T47D (cell line): ENCODE data around the gene RPP14.
"Not testable (repeated sequence)": the region's sequence is repeated elsewhere in the genome, so short reads cannot be mapped to it uniquely, and the experiment has no call there.

Experiments used
- DNase-seq, 2 experiments: peaks; one replicate each; pipeline versions ENCODE4 v3.0.0 to v3.0.0-alpha.2; 2011 to 2012; ENCODE audit warnings: low read depth in 1 of 2, low spot score in 1 of 2
- JUND ChIP-seq: IDR thresholded peaks from 2 replicates; pipeline ENCODE4 v1.6.1; 2012; ENCODE audit warnings: low read depth
- in situ Hi-C: cut with HindIII; loops from 2 replicates; pipeline ENCODE4 v1.10.0; 2016; ENCODE audit warnings: low sequenced_read_pairs, low pct_unique_long_range_greater_than_20kb

The RPP14 gene

DNA sequence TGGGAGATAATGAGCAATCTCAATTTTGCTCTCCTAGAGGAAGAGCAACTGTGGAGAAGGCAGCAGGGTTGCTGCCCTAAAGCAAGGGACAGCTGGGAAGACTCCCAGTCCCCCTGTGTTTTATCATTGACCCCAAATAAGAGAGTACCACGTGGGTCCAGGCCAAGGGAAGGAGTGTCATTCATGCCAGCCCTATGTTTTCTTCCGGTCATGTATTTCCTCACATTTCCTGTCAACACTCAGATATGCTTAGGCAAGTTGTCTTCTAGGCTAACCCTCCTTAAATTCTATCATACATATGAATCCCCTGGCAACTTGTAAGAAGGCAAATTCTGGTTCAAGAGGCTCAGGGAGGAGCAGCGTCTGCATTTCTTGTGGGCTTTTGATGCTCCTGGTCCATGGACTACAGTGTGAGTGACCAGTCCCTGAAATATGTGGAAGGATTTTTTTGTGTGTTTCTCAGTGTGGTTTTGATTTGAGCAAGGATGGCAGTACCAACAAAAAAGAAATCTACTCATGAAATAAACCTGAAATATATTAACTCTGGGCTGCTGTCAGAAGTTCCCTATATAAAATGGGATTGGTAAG is 31.9 kb upstream of the RPP14 start:
- DNase-seq = no peak
- in situ Hi-C loops = no loop called here
- TF ChIP-seq JUND = no peak

GRCh38 chr3:58281069-58281468 is 25.0 kb upstream of the RPP14 start:
- DNase-seq = no peak
- TF ChIP-seq JUND = no peak
- in situ Hi-C loops = no loop called here

GRCh38 chr3:58285334-58285733 is 20.7 kb upstream of the RPP14 start:
- in situ Hi-C loops = no loop called here
- TF ChIP-seq JUND = no peak
- DNase-seq = no peak

DNA sequence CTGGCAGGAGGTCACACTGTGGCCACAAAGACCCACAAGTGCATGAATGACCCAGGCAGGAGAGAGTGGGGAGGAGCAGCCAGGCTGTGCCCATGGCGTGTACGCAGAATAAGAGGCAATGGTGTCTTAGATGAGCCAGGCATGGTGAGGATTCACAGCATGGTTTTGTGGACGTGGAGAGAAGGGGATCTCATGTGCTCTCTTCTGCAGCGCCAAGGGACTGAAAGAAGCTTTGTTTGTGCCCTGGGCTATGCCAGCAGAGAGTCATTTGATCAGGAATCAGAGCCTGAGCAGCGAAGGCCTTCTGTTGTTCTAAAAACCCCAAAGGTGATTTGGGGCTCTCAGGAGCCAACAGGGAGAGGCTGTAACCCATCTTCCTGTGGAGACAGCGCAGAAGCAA is 18.7 kb upstream of the RPP14 start:
- no peak for TF ChIP-seq JUND
- DNase-seq = no peak
- in situ Hi-C loops = no loop called here

- in situ Hi-C loops = no loop called here
- no peak for TF ChIP-seq JUND
- no peak for DNase-seq
Observed at GRCh38 chr3:58288011-58288728, 17.9 kb upstream of the RPP14 start.

GRCh38 chr3:58288964-58289613 is 17.0 kb upstream of the RPP14 start:
- in situ Hi-C loops, DNase-seq: not testable (repeated sequence)

DNA sequence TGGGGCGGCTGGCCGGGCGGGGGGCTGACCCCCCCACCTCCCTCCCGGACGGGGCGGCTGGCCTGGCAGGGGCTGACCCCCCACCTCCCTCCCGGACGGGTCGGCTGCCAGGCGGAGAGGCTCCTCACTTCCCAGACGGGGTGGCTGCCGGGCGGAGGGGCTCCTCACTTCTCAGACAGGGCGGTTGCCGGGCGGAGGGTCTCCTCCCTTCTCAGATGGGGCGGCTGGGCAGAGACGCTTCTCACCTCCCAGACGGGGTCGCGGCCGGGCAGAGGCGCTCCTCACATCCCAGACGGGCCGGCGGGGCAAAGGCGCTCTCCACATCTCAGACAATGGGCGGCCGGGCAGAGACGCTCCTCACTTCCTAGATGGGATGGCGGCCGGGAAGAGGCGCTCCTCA is 15.6 kb upstream of the RPP14 start:
- in situ Hi-C loops, DNase-seq: not testable (repeated sequence)

- DNase-seq = no peak
- in situ Hi-C loops = no loop called here
- no peak for TF ChIP-seq JUND
Observed at GRCh38 chr3:58291671-58292338, 14.2 kb upstream of the RPP14 start.

- DNase-seq = no peak
- in situ Hi-C loops = no loop called here
- no peak for TF ChIP-seq JUND
Observed at GRCh38 chr3:58292866-58293265, 13.2 kb upstream of the RPP14 start.

DNA sequence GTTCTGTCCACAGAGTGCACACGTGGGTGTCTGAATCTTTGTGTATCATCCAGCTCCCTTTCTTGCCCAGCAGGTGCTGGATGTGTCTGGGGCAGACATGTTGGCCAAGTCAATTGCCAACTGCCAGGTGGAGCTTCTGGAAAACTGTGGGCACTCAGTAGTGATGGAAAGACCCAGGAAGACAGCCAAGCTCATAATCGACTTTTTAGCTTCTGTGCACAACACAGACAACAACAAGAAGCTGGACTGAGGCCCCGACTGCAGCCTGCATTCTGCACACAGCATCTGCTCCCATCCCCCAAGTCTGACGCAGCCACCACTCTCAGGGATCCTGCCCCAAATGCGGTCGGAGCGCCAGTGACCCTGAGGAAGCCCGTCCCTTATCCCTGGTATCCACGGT is 12.5 kb upstream of the RPP14 start:
- DNase-seq = no peak
- no peak for TF ChIP-seq JUND
- in situ Hi-C loops = no loop called here

DNA sequence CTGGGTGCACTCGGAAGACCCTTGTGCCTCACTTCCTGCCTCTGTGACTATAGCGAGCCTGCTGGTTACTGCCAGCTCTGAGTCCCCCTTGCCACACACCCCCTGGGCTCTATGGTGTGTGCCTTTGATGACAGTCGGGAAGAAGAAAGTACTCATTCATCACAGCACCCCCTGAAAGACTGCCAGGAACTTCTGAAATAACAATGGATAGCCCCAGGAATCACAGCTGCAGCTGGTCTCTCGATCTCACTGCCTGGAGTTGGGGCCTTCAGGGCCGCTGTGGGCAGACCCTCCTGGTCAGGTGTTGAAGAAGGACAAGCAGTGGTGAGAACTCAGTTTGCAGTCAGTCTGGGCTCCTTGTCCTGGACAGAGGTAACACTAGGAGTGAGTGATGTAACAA is 9.8 kb upstream of the RPP14 start:
- in situ Hi-C loops = no loop called here
- no peak for TF ChIP-seq JUND
- no peak for DNase-seq

GRCh38 chr3:58296843-58297242 is 9.2 kb upstream of the RPP14 start:
- no peak for DNase-seq
- no peak for TF ChIP-seq JUND
- in situ Hi-C loops = no loop called here

- in situ Hi-C loops = no loop called here
- TF ChIP-seq JUND = no peak
- no peak for DNase-seq
Observed at GRCh38 chr3:58298190-58298589, 7.9 kb upstream of the RPP14 start.
